IPS DF 19.7 (cell line): ENCODE measurements around the gene TRA2B.
"Not testable (repeated sequence)": the region's sequence is repeated elsewhere in the genome, so short reads cannot be mapped to it uniquely, and the experiment has no call there.

Experiments
- DNase-seq: peaks from one replicate; pipeline ENCODE4 v3.0.0-alpha.2; 2013; ENCODE audit warnings: low read depth, low spot score

The TRA2B gene

DNA sequence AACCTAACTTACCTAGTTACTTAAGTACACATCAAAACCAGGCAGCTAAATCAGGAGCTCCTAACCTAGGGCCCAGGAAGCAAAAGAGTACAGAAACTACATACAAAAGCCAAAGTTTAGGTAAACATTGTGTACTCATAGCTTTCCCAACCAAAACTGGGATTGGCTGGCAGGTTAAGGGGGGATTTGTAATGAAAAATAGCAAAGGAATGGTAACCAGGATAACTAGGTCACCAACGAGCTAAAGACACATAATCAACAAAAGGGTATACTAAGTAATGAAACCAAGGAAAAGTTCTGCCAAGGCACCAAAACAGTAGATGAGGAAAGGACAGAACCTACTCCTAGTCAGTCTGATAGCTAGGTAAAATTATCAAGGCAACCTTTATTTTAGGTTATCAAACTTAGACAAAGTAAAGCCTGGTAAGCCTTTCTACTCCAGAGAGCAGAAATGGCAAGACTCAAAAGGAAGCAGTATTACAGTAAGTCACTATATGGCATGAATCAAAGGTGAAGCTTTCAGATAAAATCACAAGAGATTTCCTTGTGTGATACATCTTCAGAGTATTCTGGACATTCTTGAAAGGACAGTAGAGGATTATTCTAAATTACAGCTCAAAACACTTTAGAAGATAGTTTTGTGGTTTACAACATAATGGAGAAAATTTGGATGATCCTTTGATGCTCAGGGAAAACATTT is 10.2 kb downstream of the TRA2B start:
- no peak for DNase-seq

DNA sequence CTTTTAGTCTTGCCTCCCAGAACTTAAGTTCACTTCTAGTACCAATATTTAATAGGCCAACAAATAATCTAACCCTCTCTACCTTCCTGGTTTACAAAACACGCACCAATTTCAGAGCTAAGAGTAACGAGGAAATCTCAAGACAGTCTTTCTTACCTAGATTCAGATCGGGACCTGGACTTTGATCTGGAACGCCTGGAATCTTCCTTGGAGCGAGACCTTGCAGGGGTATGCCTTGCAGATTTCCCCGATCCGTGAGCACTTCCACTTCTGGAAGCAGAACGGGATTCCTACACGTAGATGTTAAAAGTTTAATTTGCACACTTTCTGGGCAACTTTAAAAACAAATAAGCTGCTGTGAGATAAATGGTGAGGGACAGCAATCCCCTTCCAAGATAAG is 11.4 kb downstream of the TRA2B start:
- DNase-seq: no peak

DNA sequence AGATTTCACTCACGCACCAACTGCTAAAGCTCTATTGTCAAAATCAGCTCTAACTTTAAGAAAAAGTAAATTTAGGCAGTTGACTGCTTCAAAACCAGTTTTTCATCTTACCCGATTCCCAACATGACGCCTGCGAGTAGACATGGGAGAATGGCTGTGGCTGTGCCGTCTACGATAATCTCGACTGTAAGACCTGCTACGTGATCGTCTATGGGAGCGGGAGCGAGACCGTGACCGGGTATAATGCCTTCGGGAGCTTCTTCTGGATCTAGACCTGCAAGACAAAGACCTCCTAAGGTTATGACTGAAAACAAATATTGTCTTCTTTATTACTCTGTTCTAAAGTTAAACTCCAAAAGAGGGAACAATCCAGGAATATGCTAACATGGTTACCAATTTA is 12.5 kb downstream of the TRA2B start:
- DNase-seq: no peak

DNA sequence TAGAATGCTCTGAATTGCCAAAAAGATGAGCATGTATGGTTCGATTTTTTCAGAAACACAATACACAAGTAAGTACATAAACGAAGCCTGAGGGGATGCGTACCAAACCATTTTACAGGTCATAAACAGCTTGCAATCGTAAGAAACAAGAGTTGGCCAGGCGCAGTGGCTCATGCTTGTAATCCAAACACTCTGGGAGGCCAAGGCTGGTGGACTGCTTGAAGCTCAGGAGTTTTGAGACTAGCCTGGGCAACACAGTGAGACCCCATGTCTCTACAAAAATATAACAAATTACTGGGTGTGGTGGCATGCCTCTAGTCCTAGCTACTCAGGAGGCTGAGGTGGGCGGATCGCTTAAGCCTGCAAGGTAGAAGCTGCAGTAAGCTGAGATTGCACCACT is 13.4 kb downstream of the TRA2B start:
- DNase-seq: no peak

DNA sequence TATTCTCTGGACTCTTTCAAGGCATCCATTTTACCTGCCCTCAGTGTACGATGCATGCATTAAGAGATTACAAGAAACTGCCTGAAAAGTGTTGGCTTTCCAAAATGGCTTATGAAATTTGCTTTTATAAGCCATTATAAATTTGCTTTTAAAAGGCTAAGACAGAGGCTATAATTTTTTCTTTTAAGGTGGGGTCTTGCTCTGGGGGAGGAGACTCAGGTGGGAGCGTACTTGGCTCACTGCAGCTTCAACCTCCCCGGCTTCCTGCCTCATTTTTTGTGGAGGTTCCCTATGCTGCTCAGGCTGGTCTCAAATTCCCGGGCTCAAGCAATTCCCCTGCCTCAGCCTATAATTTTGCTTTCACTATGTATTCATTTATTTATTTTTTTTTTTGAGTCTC is 17.6 kb downstream of the TRA2B start:
- DNase-seq: no peak

DNA sequence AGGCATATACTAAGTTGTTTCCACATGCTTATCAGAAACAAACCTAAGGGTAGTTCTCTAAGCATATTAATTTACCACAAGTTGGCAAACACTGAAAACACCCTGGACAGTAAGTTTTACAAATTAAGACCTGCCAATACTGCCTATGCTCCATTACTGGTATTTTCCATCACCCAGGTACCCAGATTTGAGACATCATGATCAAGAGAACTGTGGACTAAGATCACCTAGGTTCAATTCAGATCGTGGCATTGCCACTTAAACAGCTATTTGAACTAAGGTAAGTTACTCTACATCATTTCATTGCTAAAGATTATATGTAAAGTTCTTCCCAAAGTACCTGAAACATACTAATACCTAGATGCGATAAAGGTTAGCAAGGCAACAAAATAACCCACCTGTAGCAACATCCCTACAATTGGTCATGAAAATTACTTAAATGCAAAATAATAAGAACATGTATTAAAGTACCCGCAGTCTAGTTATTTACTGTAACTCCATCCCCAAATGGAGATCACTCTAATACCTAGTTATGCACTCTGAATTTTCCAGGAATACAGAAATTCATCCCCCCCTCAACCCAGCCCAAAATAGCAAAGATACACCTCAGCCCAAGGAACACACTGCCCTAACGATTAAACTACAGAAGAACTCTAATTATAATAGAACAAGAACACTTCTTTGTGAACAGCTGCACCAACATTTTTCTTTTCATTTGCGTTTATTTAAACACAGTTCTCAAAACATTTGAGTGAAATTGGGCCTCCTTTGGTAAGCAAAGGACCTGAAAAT is 21.6 kb downstream of the TRA2B start:
- DNase-seq: no peak

DNA sequence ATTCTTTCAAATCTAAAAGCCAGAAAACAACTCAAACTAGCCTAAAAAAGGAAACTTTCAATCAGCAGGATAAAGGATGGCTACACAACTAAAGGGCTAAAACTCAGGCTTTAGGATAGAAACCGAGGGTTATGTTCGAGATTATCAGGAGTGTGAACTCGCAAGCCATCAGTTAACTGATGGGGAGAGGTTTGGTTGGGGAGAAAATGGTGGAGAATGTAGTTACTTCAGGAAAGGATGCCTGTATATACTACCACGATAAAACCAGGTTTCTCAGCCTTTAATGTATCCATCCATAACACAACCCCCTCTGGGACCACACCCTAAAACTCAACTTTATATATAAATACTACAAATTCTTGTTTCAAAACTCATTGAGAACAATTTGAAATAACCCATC is 22.2 kb downstream of the TRA2B start:
- DNase-seq: no peak

DNA sequence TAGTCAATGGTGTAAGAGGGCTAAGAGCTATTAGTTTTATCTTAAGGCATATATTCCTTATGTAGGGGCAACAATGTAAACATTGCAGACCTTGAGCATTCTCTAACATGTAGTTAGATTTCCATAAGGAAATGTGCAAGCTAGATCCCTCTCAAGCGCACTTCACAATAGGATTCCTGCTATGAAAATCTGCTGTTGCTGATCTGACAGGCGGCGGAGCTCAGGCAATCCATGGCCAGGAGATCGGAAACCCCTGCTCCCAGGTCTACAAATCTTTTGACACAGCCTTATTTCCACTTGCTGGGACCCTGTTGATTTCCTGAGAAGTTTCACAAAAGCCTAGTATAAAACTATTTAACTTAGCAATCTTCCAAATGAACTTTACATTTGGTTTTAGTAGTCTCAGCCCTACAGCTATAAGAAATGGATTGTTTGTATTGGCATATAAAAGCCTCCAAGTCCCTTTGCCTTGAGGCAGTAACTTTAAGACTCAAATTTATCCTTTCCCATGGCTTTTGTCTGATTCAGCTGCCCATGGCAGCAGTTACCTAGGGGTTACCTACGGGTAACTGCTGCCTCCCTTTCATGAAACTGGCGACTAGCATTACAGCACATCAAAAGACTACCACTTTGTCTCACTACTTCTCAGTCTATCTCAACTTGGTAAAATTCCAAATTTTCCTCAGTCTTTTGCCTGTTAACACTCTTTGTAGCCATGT is 22.7 kb downstream of the TRA2B start:
- DNase-seq: no peak

DNA sequence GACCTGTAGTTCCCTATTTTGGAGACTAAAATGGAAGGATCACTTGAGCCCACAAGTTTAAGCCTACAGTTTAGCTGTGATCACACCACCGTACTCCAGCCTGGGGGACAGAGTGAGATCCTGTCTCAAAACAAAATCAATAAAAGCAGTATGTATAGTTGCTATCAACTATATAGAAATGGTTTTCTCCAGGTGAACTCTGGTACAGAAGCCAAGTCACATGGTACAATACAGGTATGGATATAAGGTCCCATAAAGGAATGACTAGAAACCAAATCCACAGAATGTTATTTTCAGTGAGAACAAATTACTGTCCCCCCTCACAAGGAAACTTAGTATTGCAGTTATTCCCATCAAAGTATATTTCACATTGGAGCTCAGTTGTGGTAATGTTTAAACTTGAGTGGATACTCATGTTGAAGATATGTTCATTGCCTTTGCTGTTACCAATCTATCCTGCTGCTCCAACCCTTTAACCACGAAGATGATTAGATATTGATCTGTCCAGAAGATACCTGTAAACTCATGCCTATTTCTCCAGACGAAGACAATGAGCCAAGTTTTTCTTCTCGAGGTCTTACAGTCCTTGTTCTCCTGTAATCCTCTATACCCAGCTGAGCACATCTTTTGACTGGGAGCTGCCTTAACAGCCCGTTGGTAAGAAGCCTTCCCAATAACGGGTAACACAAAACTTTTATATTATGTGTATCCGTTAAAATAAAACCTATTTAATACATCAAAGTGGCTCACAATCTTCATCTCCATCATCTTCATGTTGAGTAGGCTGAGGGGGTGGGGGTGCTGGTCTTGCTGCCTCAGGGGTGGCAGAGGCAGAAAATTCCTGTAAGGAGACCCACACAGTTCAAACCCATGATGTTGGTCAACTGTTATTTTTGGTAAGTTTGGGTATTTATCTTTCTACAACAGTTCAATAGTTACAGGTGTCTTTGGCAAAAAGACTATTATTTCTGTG is 24.6 kb downstream of the TRA2B start:
- DNase-seq: no peak

DNA sequence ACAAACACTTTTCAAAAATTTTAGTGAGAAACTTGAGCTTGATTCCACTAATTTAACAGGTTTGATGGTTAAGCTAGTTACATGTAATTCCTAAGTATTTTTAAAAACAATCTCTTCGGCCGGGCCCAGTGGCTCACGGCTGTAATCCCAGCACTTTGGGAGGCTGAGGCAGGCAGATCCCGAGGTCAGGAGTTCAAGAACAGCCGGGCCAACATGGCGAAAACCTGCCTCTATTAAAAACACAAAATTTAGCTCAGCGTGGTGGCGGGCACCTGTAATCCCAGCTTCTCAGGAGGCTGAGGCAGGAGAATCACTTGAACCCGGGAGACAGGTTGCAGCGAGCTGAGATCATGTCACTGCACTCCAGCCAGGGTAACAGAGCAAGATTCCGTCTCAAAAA is 25.3 kb downstream of the TRA2B start:
- no peak for DNase-seq

DNA sequence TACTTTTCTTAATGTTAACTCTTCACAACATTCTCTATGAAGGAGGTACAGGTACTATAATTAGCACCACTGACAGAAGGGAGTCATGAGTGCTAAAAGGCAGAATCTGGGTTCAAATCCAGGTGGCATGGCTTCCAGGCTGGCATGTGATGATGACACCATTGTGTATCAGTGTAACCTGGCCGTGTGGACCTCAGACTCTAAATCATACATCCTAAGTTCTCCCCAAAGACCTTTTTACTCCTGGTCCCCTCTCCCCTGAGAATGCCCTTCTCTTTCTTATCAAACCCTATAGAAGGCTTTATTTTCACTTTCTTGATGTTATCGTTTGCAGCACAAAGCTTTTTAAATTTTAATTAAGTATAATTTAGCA is 26.8 kb downstream of the TRA2B start:
- not testable (repeated sequence) for DNase-seq

DNA sequence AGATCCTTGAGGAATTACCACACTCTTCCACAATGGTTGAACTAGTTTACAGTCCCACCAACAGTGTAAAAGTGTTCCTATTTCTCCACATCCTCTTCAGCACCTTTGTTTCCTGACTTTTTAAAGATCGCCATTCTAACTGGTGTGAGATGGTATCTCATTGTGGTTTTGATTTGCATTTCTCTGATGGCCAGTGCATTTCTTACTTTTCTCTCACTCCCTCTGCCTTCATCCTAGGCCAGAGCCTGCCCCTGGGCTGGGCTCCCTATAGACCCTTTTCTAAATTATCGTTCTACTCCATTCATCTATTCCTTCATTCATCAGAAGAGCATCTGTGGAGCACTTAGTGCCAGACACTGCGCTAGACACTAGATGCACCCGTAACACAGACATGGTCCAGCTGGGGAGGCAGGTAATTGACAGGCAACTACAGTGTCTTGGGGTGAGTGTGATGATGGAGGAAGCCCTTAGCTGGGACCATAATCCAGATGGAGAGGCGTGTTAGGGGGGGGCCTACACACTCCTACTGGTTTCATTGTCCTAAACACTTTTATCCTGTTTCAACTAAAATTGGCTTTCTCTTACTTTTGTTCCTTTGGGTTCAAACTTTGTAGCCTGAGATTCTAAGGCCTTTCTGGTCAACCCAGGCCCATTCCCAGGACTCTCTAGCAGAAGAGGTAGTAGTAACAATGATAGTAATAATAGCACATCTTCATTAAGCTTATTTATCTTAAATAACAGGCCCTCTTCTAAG is 27.3 kb downstream of the TRA2B start:
- DNase-seq: not testable (repeated sequence)

DNA sequence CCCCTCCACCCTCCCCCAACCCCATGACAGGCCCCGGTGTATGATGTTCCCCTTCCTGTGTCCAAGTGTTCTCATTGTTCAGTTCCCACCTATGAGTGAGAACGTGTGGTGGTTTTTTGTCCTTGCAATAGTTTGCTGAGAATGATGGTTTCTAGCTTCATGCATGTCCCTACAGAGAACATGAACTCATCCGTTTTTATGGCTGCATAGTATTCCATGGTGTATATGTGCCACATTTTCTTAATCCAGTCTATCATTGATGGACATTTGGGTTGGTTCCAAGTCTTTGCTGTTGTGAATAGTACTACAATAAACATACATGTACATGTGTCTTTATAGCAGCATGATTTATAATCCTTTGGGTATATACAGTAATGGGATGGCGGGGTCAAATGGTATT is 27.9 kb downstream of the TRA2B start:
- DNase-seq: not testable (repeated sequence)

DNA sequence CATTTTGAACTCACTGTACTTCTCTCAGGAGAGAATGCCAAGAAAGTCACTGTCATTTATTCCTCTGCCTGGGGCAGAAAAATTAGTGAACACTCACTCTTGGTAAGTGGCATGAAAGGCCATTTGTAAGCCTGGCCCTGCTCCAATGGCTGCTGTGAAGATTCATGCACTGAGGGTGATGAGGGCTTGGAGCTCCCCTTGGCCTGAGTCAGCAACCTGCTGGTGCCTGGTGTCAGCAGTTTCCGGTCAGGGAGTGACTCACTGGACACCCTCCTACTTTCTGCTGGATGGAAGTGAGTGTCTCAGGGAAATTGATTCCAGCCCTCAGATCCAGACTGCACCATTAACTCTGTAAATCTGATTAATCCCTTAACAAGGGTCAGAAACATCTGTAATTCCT is 37.6 kb downstream of the TRA2B start:
- DNase-seq: no peak

DNA sequence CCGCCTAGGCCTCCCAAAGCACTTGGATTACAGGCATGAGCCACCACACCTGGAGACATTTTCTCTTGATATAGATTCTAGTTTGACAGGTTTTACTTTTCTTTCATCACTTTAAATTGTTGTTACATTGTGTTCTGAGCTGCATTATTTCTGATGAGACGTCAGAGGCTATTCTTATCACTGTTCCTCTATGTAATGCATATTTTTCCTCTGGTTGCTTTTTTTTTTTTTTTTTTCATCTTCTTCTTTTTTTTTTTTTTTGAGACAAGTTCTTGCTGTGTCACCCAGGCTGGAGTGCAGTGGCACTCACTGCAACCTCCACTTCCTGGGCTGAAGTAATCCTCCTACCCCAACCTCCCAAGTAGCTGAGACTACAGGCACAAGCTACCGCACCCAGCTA is 41.2 kb downstream of the TRA2B start:
- DNase-seq: no peak

DNA sequence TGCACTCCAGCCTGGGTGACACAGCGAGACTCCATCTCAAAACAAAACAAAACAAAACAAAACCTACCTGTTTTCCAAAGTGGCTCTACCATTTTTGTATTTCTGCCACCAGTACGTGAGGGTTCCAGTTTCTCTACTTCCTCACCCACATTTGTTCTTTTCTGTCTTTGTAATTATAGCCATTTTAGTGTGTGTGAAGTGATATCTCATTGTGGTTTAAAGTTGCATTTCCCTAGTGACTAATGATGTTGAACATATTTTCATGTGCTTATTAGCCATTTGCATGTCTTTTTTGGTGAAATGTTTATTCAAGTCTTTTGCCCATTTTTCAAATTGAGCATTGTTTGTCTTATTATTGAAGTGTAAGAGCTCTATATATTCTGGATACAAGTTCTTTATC is 50.7 kb downstream of the TRA2B start:
- DNase-seq: no peak

DNA sequence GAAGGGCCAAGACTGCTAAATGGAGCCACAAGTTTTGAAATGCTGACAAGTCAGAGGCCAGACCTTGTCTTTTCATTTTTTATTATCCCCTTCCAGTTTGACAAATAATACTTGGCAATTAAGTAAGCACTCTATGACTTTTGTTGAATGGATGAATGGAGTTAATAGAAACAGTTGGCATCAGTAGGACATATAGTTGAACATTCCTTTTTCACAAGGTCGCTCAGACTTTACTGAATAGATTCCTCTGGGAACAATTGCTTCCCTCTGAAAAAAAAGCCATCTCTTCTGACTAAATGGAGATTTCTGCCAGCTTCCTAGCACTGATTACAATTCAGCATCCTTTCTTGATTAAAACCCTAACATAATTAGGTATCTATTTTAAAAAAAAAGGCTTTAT is 53.2 kb downstream of the TRA2B start:
- DNase-seq: no peak

DNA sequence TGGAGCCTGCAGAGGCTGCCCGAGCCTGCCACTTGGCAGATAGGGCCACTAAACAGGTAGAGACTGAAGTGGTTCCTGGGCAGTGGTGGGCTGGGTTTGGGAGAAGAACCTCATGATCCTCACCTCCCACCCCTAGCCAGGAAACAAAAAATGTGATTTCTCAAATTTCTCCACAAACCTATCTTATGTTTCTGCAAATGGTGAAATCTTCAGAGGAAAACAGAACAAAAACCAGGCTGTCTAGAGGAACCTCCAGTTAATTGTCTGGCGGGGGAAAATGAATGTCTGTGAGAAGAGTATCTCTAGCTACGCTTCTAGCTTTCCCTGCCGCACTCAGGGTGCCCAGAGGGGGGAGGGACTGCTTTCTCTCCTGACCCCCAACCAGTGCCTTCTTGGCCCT is 55.9 kb downstream of the TRA2B start:
- no peak for DNase-seq

DNA sequence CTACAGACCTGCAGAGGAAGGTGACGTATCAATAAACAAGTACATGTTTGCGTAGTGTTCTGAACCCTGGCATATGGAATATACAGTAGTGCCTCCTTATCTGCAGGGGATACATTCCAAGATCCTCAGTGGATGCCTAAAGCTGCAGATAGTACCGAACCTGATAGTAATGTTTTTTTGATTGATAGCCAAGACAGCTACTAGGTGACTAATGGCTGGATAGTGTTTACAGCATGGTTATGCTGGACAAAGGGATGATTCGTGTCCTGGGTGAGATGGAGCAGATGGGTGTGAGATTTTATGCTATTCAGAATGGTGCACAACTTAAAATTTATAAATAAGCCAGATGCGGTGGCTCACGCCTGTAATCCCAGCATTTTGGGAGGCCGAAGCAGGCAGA is 57.2 kb downstream of the TRA2B start:
- DNase-seq: no peak

DNA sequence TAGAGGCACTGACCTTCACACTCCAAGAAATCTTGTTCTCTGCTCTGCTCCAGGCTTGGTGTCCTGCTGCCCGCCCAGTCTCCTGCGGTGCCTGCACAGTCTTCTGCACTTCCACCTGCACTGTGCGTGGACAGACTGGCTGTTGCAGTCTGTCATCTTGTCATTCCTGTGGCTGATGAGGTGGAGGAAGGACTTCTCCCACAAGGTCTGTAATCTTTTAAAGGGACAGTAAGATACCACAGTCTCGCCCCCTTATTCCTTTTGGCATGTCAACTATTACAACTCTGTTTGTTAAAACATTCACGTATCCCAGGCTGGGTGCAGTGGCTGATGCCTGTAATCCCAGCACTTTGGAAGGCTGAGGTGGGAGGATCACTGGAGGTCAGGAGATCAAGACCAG is 58.9 kb downstream of the TRA2B start:
- DNase-seq: no peak

DNA sequence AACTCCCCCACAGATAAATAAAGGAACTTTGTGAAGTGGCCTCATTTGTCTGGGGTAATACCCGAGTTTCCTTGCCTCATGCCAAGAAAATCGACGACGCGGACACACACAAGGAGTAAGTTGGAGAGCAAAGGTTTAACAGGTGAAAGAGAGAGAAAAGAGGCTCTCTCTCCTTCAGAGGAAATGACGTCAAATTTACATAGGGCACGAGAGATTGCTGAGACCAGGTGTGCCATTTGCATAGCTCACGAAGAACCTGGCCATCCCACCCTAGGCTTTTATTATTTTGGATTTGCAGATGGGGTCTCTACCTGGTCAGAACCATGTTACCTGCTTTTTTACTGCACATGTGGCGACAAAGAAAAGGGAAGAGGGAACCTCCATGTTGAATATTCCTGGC is 63.7 kb downstream of the TRA2B start:
- peak; percentile 9 for DNase-seq
